ENCODE results near the gene AMOTL2.

The AMOTL2 gene

DNA sequence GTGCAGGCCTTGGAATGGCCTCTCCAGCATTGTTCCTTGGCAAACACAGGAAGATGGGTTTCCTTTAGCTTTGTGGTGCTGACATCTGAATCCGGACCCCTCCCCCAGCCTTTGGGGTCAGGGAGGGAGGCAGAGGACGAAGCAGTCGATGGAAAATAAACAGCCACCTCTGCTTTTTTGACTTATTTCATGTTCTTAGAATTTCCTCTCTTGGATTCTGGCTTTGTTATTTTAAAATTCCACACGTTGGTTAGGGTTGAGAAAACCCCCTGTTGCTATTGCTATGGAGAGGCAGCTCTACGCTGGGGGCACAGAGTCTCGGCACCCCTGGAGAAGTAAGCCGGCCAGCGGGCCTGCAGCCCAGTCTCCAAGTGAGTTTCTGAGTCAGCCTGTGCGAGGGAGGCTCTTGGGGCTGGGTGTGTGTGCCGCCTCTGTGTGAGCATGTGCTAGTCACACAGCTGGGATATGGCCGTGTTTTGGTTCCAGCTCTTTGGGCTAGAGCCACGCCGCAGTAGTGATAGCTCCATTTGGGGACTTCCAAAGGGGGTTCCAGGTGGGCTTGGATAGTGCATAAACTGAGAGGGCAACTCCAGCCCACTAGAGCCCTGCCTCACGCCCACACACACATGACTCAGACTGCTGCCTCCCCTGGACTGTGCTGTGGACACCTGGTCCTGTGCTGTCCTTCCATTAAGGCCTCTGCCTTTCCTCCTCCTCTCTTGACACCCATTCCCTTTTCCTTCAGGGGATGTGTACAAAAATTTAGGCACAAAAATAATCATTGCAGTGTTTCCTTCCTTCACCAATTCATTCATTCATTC is 58.8 kb downstream of the AMOTL2 start:
- DNase-seq (ENCODE audit: low read depth, low spot score) = no peak

DNA sequence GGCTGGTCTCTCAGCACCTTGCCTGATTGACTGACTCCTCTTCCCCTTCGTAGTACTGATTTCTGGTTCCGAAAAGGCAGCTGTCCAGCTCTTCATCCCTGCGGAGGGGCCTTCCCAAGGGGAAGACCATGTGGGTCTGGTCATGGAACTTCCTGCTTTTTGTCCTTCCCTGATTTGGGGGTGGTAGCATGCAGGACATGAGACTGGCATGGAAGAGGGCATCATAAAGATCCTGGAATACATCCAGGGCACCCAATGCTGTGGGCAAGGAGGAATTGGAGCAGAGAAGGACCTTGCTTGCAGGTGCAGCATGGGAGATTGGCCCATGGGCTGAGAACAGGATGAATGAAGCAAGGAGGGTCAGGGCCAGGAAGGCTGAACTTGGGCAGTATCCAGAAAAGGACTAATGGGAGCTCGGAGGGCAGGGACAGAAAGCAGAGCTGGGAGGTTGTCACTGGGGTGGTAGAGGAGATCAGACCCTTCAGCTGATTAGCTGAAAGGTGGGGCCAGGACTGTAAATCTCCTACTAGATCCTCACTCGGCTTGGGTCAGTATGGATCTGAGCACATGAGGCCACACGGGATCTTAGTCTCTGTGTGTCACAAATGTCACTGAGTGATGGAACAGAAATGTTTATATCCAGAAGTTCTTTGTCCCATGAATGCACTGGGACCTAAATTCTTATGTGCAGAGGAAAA is 59.5 kb downstream of the AMOTL2 start:
- no peak for DNase-seq (ENCODE audit: low read depth, low spot score)

GRCh38 chr3:134313847-134314587 is 60.2 kb downstream of the AMOTL2 start:
- no peak for DNase-seq (ENCODE audit: low read depth, low spot score)

GRCh38 chr3:134312873-134313846 is 61.1 kb downstream of the AMOTL2 start:
- DNase-seq (ENCODE audit: low read depth, low spot score) = no peak

GRCh38 chr3:134312072-134312872 is 62.0 kb downstream of the AMOTL2 start:
- no peak for DNase-seq (ENCODE audit: low read depth, low spot score)

- DNase-seq (ENCODE audit: low read depth, low spot score) = no peak
Observed at GRCh38 chr3:134311693-134312071, 62.6 kb downstream of the AMOTL2 start.

DNA sequence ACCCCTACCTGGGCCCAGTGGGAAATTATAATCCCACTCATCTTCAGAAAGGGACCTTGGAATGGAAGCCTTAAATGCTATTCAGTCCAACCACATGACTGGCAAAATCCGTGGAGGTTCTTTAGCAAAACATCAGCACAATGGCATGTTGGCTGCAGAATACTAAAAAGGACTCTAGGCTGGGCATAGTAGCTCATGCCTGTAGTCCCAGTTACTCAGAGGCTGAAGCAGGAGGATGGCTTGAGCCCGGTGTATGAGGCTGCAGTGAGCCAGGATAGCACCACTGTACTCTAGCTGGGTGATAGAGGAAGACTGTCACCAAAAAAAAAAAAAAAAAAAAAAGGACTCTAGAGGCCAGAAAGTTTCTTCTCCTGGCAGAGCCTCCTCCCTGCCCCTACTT is 63.0 kb downstream of the AMOTL2 start:
- DNase-seq (ENCODE audit: low read depth, low spot score) = no peak

GRCh38 chr3:134309987-134310700 is 64.1 kb downstream of the AMOTL2 start:
- DNase-seq (ENCODE audit: low read depth, low spot score) = no peak

DNA sequence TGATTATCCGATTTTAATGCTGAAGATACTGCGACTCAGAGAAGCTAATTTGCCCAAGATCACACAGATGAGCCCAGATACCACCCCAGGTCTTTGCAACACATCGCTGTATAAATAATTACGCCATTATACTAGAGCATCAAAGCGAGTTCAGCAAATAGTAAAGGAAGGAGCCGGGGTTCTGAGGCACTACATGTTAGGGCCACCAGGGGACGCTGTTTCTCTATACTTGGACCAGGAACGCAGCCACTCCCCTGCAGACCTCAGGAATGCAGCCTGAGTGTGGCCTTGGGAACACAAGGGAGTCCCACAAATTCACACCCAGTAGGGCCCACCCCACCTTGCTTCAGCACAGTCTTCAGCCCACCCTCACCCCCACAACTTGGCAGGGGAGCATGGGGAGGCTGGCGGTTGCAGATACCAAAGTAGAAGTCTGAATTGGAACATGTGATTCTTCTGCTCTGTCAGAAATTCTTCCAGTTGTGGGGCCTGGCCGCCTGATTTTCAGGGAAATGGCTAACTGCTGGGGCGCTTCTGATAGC is 65.8 kb downstream of the AMOTL2 start:
- DNase-seq (ENCODE audit: low read depth, low spot score) = peak; percentile 46

DNA sequence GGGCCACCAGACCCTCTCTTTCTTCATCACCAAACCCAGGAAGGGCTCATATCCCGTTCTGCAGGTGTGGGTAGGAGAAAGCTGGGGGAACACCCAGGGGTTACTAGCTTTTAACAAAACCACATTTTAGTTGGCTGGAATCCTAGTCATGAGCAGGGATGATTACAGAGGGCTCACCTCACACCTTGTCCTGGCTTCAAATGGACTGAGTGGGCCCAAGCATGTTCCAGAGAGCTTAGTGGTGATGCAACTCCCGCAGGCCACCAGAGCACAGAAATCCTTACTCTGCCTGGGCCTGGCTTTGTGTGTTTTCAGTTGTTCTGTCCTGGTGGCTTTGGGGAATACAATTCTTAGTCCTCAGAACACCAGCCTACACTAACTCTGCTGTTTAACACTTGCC is 66.8 kb downstream of the AMOTL2 start:
- DNase-seq (ENCODE audit: low read depth, low spot score) = no peak

GRCh38 chr3:134306320-134306719 is 67.9 kb downstream of the AMOTL2 start:
- DNase-seq (ENCODE audit: low read depth, low spot score) = no peak
